Measurements from ENCODE around the gene ASPSCR1. TPM values are rescaled to one million over a fixed set of nuclear protein-coding genes. Genes with fewer than 3 reads are reported as not detected.

ASPSCR1 gene
- total and polyA plus RNA-seq, 4 experiments from 2014 or later, result 25.1 to 40.6 (median 38.6) TPM

GRCh38 chr17:82051776-82052637 is 74.6 kb downstream of the ASPSCR1 start, which contains the start of the genes GPS1 and RFNG:
Gene GPS1, plus strand, starts transcription at chr17:82051898. Its CDS starts 34 bp downstream, at chr17:82051932.
Gene RFNG, minus strand, starts transcription at chr17:82051811. Its CDS starts 45 bp downstream, at chr17:82051766.
- H3K27ac Mint-ChIP-seq, result peak within 1 kb of the TSS; percentile 38 to 91 (median 87)
- CTCF ChIA-PET (ENCODE audit: partially characterized antibody), result interaction anchor here (1.9 kb wide), 1 partner anchor 14 kb away, joined by 8 read pairs; the partner anchor contains the start of gene DCXR
- H3K36me3 ChIP-seq (ENCODE audit: insufficient read depth, low read length), result peaks cover 29% of the 10 kb centered on the region

GRCh38 chr17:82052638-82053059 is 75.2 kb downstream of the ASPSCR1 start:
- no peaks in the 10 kb centered on the region for H3K27me3 ChIP-seq (ENCODE audit: insufficient read depth, low read length)
- intact Hi-C loops (cut with micrococcal nuclease), result loop anchor here (5.0 kb wide), 1 partner anchor 45 kb away; the partner anchor contains the start of gene FASN
- peak overlapping the region; percentile 75 to 84 (median 80) for H3K4me3 Mint-ChIP-seq
- no peak for DNase-seq
- H3K9me3 ChIP-seq (ENCODE audit: control insufficient read depth in 1 of 2, low read length in 2 of 2), result no peaks in the 10 kb centered on the region
- POLR2A ChIA-PET (ENCODE audit: partially characterized antibody), result interaction anchor here (0.8 to 5.3 kb wide), 6 partner anchors 13 to 46 kb away, joined by 3 to 27 read pairs (median 6); partner anchors contain the start of genes DCXR, DUS1L, FASN and RAC3
- peaks cover 31% of the 10 kb centered on the region for H3K4me1 ChIP-seq (ENCODE audit: insufficient read depth, low read length)
- peaks cover 0 to 22% of the 10 kb centered on the region in 2 donors for H3K36me3 Mint-ChIP-seq
- peak overlapping the region; percentile 29 to 69 for H3K4me3 ChIP-seq (ENCODE audit: low read length in 2 of 2)
- peak overlapping the region in 6 of 7 donors; percentile 29 to 90 (median 67) for H3K27ac Mint-ChIP-seq
- CTCF ChIA-PET (ENCODE audit: partially characterized antibody), result interaction anchor here (0.6 to 1.9 kb wide), 2 partner anchors 15 to 443 kb away, joined by 3 to 8 read pairs; partner anchors contain the start of gene DCXR
- H3K36me3 ChIP-seq (ENCODE audit: insufficient read depth, low read length), result peaks cover 29% of the 10 kb centered on the region
- no peaks in the 10 kb centered on the region for H3K27me3 Mint-ChIP-seq
- H3K4me1 Mint-ChIP-seq, result peaks cover 3 to 22% (median 9%) of the 10 kb centered on the region in 4 donors
- peak overlapping the region; percentile 55 for H3K27ac ChIP-seq (ENCODE audit: low read depth, low read length)
- H3K9me3 Mint-ChIP-seq, result peaks cover 0 to 2% (median 0%) of the 10 kb centered on the region in 8 donors

More at GRCh38 chr17:82051776-82052637, 74.6 kb downstream of the ASPSCR1 start, which contains the start of the genes GPS1 and RFNG:
- POLR2A ChIA-PET (ENCODE audit: partially characterized antibody), result interaction anchor here (0.8 to 5.3 kb wide), 12 partner anchors 14 to 240 kb away, joined by 3 to 27 read pairs (median 5); partner anchors contain the start of genes CENPX, DCXR, DUS1L and FASN
- Histone ChIP-seq H3K27ac (ENCODE audit: low read depth, low read length) (peak within 1 kb of the TSS; percentile 55), H3K4me3 (ENCODE audit: low read length in 2 of 2) (peak within 1 kb of the TSS; percentile 29 to 69), H3K4me1 (ENCODE audit: insufficient read depth, low read length) (peaks cover 31% of the 10 kb centered on the region), H3K27me3 (ENCODE audit: insufficient read depth, low read length) (no peaks in the 10 kb centered on the region), H3K9me3 (ENCODE audit: control insufficient read depth in 1 of 2, low read length in 2 of 2) (no peaks in the 10 kb centered on the region)
- peaks cover 3 to 25% of the 10 kb centered on the region in 2 donors for H3K36me3 Mint-ChIP-seq
- peak; percentile 77 to 79 (median 78) for DNase-seq
- peaks cover 3 to 22% (median 11%) of the 10 kb centered on the region in 4 donors for H3K4me1 Mint-ChIP-seq
- intact Hi-C loops (cut with micrococcal nuclease), result loop anchor here (1.0 to 5.0 kb wide), 3 partner anchors 13 to 45 kb away; partner anchors contain the start of genes DCXR, DUS1L and FASN
- H3K9me3 Mint-ChIP-seq, result peaks cover 0 to 2% (median 0%) of the 10 kb centered on the region in 8 donors
- peak within 1 kb of the TSS; percentile 79 to 91 (median 84) for H3K4me3 Mint-ChIP-seq
- H3K27me3 Mint-ChIP-seq, result no peaks in the 10 kb centered on the region

- H3K9me3 ChIP-seq (ENCODE audit: control insufficient read depth in 1 of 2, low read length in 2 of 2), result no peaks in the 10 kb centered on the region
- CTCF ChIA-PET (ENCODE audit: partially characterized antibody), result interaction anchor here (0.6 to 1.9 kb wide), 2 partner anchors 15 to 442 kb away, joined by 3 to 8 read pairs; partner anchors contain the start of gene DCXR
- H3K4me3 ChIP-seq (ENCODE audit: low read length in 2 of 2), result no peak overlapping the region
- Mint-ChIP-seq H3K4me1 (peaks cover 3 to 22% (median 8%) of the 10 kb centered on the region in 4 donors), H3K36me3 (peaks cover 0 to 25% of the 10 kb centered on the region in 2 donors), H3K9me3 (peaks cover 0 to 4% (median 0%) of the 10 kb centered on the region in 8 donors), H3K4me3 (peak overlapping the region; percentile 58 to 84 (median 76)), H3K27me3 (no peaks in the 10 kb centered on the region), H3K27ac (peak overlapping the region in 5 of 7 donors; percentile 15 to 70 (median 42))
- H3K36me3 ChIP-seq (ENCODE audit: insufficient read depth, low read length), result peaks cover 29% of the 10 kb centered on the region
- DNase-seq, result no peak
- H3K27me3 ChIP-seq (ENCODE audit: insufficient read depth, low read length), result no peaks in the 10 kb centered on the region
- no peak overlapping the region for H3K27ac ChIP-seq (ENCODE audit: low read depth, low read length)
- POLR2A ChIA-PET (ENCODE audit: partially characterized antibody), result interaction anchor here (1.1 to 5.3 kb wide), 3 partner anchors 13 to 24 kb away, joined by 3 to 27 read pairs (median 26); partner anchors contain the start of genes DCXR and DUS1L
- H3K4me1 ChIP-seq (ENCODE audit: insufficient read depth, low read length), result peaks cover 31% of the 10 kb centered on the region
- intact Hi-C loops (cut with micrococcal nuclease), result loop anchor here (5.0 kb wide), 1 partner anchor 44 kb away; the partner anchor contains the start of gene FASN
These were observed 75.7 kb downstream of the ASPSCR1 start for GRCh38 chr17:82053130-82053529.

GRCh38 chr17:82053556-82054263 is 76.3 kb downstream of the ASPSCR1 start:
- no peak overlapping the region for H3K27ac ChIP-seq (ENCODE audit: low read depth, low read length)
- Mint-ChIP-seq H3K27ac (peak overlapping the region in 3 of 7 donors; percentile 29 to 77 (median 57)), H3K36me3 (peaks cover 0 to 26% of the 10 kb centered on the region in 2 donors), H3K9me3 (peaks cover 0 to 4% (median 0%) of the 10 kb centered on the region in 8 donors), H3K4me1 (peaks cover 3 to 22% (median 8%) of the 10 kb centered on the region in 4 donors), H3K4me3 (peak overlapping the region; percentile 58 to 84 (median 76)), H3K27me3 (no peaks in the 10 kb centered on the region)
- H3K36me3 ChIP-seq (ENCODE audit: insufficient read depth, low read length), result peaks cover 29% of the 10 kb centered on the region
- H3K4me3 ChIP-seq (ENCODE audit: low read length in 2 of 2), result no peak overlapping the region
- H3K27me3 ChIP-seq (ENCODE audit: insufficient read depth, low read length), result no peaks in the 10 kb centered on the region
- no peaks in the 10 kb centered on the region for H3K9me3 ChIP-seq (ENCODE audit: control insufficient read depth in 1 of 2, low read length in 2 of 2)
- POLR2A ChIA-PET (ENCODE audit: partially characterized antibody), result interaction anchor here (1.6 to 5.3 kb wide), 3 partner anchors 12 to 16 kb away, joined by 8 to 27 read pairs (median 26); partner anchors contain the start of genes DCXR and DUS1L
- CTCF ChIA-PET (ENCODE audit: partially characterized antibody), result interaction anchor here (1.9 kb wide), 1 partner anchor 16 kb away, joined by 8 read pairs; the partner anchor contains the start of gene DCXR
- H3K4me1 ChIP-seq (ENCODE audit: insufficient read depth, low read length), result peaks cover 31% of the 10 kb centered on the region
- no peak for DNase-seq
- intact Hi-C loops (cut with micrococcal nuclease), result loop anchor here (5.0 kb wide), 1 partner anchor 44 kb away; the partner anchor contains the start of gene FASN

- Histone ChIP-seq H3K4me1 (ENCODE audit: insufficient read depth, low read length) (peaks cover 31% of the 10 kb centered on the region), H3K9me3 (ENCODE audit: control insufficient read depth in 1 of 2, low read length in 2 of 2) (no peaks in the 10 kb centered on the region), H3K27me3 (ENCODE audit: insufficient read depth, low read length) (no peaks in the 10 kb centered on the region), H3K36me3 (ENCODE audit: insufficient read depth, low read length) (peaks cover 29% of the 10 kb centered on the region), H3K27ac (ENCODE audit: low read depth, low read length) (no peak overlapping the region), H3K4me3 (ENCODE audit: low read length in 2 of 2) (no peak overlapping the region)
- peak overlapping the region in 3 of 8 donors; percentile 38 to 78 (median 63) for H3K4me3 Mint-ChIP-seq
- no peaks in the 10 kb centered on the region for H3K27me3 Mint-ChIP-seq
- POLR2A ChIA-PET (ENCODE audit: partially characterized antibody), result interaction anchor here (1.1 to 5.3 kb wide), 3 partner anchors 11 to 72 kb away, joined by 3 to 26 read pairs (median 8); partner anchors contain the start of genes DCXR and DUS1L
- DNase-seq, result peak in 1 of 5 donors; percentile 26
- peaks cover 0 to 4% (median 0%) of the 10 kb centered on the region in 8 donors for H3K9me3 Mint-ChIP-seq
- peaks cover 0 to 29% of the 10 kb centered on the region in 2 donors for H3K36me3 Mint-ChIP-seq
- CTCF ChIA-PET (ENCODE audit: partially characterized antibody), result no interaction called here
- H3K27ac Mint-ChIP-seq, result peak overlapping the region in 2 of 7 donors; percentile 30 to 71
- intact Hi-C loops (cut with micrococcal nuclease), result loop anchor here (5.0 kb wide), 1 partner anchor 43 kb away; the partner anchor contains the start of gene FASN
- peaks cover 3 to 22% (median 8%) of the 10 kb centered on the region in 4 donors for H3K4me1 Mint-ChIP-seq
These were observed 77.1 kb downstream of the ASPSCR1 start for GRCh38 chr17:82054351-82055022.
